HL-60/S4 (cell line): ENCODE data around the gene IL25.
"Not testable (repeated sequence)": the region's sequence is repeated elsewhere in the genome, so short reads cannot be mapped to it uniquely, and the experiment has no call there.

Experiments
- in situ Hi-C: fragments of 300-500 bp; cut with MboI; formaldehyde crosslinking; loops from 2 replicates; pipeline ENCODE4 v1.14.3; 2022; ENCODE audit warnings: low sequenced_read_pairs

Gene IL25

DNA sequence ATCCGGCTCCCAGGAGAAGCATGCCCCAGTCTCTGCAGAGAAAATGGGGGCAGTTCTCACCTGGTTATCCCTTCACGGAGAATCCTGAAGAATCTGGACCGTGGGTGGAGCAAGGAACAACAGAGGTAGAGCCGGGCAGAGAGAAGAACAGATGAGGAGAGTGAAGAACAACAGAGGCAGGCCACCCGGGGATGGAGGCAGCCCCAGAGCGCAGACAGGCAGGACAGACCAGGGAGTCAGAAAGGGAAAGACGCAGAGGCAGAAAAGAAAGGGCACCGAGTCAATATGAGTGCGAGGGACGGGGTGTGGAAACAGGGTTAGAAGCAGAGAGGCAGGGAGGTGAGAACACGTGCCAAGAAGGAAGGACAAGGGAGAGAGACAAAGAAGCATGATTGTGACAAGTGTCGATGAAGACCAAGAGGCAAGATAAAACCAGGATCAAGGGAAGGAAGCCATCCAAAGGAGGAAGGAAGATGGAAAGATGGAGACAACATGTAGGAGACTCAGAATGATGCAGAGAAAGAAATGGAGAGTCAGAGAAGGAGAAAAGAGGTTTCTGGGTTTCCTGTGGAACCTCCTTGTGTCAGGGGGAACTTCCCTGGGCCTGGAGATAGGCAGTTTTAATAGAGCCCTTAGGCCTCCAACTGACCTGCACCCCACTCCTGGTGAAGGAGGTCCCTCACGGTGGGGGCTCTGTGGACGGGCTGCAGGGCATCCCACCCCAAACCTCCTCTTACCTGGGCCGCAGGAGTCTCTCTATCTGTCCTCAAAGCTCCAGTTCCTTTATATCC lies 35.1 kb downstream of the IL25 start, which contains the start of gene MYH6:
TSS of gene MYH6 (minus strand) at position 758 of the 791 bp plus-strand sequence. CDS start 1,050 bp downstream, outside the sequence.
- in situ Hi-C loops, result no loop called here

DNA sequence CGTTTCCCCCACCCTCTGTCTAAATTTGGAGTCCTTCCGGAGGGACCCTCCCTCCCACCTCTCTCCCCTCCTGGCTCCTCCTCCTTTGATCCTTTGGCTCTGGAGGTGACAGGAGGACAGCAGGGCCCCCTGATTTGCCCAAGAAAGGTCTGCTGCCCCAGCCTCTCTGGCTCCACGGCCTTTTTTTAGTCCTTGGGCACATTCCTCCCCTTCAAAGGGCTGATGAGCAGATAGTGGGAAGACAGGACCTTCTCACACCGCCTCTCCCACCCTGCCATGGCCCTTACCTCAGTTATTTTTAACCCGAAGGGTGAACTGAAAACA lies 35.7 kb downstream of the IL25 start:
- in situ Hi-C loops, result no loop called here

DNA sequence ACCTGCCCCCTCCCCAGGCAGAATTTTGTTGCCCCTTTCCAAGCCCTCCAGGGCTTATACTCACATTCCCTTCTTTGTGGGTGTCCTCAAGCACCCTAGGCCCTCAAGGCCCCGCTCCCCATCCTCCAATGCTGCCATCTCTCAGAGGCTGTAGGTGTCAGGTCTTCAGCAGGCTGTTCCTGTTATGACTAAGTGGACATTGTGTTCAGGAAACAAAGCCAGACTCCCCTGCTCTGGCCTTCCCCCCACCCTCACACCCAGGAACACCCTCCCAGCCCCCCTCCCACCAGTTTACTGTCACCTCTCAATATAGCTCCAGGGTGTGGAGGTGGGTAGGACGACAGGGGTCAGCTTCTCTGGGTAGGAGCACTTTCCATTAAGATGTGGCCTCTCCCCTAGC lies 36.9 kb downstream of the IL25 start:
- in situ Hi-C loops, result no loop called here

DNA sequence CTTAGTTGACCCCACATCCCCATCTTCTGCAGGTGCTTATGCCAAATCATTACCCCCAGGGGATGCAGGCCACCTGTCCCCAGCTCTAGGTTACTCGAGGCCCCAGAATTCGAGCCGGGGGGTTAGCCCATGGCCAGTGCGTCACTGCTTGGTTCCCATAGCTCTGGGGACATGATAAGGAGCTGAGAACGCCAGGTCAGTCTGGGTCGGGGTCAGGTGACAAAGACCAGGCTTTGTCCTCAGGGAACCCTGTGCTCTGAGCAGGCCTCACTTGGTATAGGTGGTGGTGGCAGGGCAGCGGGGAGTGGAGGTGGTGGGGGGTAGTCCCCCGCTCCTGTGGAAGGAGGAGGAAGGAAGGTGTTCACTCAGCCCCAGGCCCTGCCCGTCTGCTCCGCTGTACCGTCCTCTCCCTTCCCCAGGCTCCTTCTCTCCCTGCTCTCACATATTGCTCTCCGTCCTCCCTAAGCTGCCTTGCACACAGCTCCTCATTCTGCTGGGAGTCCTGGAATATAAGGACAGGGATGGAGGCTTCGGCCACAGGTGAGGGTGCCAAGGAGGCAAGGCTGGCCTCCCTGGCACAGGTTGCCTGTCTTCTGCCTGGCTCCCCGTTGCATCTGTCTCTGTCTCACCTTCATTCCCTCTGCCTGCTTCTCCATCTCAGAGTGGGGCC lies 37.5 kb downstream of the IL25 start:
- in situ Hi-C loops, result no loop called here

DNA sequence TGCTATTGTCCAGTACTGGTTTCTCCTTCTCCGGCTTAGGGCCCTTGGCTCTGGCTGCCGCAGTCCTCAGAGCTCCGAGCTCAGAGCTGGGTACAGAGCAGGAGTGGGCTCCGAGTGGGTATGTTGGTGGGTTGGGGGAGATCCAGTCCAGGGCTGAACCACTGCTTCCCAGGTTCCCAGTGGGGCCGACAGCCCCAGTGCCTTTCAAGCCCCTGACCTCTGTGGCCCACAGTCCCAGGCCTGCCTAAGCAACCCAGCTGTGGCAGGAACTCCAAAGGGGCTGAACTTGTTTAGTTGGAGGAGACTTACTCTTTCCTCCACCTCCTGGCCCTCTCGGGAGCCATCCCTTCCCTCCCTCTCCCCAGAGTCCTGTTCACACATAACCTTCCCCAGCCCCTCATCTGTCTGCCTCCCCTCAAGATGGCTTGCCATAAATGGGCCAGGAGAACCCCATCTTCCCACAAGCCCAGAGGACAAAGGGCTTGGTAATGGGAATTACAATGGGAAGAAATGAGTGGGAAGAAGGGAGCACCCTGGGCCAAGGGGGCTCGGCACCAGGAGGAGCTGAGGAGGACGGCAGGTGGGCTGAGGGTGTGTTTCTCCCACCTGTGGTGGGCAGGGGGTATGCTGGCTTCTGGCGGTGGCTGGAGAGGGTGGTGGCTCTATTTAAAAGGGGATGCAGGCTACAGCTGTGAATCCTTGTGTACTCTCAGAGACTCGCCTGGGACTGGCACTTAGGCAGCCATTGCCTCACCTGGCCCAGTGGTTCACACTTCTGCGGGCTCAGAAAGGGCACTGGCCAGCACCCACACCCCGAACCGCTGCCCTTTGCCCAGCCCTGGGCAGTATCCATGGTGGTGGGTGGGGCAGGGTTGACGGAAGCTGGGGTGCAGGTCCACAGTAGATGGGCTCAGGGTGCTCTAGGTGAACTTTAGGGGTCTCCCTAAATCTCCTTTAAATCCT lies 39.2 kb downstream of the IL25 start:
- in situ Hi-C loops, result no loop called here

DNA sequence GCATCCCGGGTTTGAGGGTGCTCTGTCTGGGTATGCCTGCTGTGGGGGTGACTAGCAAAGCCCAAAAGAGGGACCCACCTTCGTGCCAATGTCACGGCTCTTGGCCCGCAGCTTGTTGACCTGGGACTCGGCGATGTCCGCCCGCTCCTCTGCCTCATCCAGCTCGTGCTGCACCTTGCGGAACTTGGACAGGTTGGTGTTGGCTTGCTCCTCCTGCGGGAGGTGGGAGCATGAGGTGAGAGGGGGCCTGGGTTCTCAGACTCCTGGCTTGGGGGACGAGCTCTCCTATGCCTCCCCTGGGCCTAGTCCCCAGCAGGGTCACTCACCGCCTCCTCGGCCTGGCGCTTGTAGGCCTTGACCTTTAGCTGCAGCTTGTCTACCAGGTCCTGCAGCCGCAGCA lies 41.1 kb downstream of the IL25 start:
- in situ Hi-C loops, result no loop called here

DNA sequence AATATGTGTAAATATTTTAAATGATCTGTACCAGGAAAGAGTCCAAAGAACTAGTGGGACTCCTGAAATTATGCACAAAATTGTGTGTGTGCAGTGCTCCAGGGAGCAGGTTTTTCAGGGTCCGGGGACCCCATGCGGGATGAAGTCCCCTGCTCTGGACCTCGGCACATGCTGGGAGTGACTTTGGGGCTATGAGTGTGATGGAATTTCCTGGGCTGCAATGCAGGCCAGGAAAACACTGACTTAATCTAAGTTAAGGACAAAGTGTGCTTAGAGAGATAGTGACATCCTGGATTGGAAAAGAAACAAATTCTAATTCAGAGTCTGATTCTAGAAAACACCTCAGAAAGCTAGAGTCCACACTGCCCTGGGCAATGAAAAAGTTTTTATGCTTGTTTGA lies 41.6 kb downstream of the IL25 start:
- in situ Hi-C loops, result no loop called here

DNA sequence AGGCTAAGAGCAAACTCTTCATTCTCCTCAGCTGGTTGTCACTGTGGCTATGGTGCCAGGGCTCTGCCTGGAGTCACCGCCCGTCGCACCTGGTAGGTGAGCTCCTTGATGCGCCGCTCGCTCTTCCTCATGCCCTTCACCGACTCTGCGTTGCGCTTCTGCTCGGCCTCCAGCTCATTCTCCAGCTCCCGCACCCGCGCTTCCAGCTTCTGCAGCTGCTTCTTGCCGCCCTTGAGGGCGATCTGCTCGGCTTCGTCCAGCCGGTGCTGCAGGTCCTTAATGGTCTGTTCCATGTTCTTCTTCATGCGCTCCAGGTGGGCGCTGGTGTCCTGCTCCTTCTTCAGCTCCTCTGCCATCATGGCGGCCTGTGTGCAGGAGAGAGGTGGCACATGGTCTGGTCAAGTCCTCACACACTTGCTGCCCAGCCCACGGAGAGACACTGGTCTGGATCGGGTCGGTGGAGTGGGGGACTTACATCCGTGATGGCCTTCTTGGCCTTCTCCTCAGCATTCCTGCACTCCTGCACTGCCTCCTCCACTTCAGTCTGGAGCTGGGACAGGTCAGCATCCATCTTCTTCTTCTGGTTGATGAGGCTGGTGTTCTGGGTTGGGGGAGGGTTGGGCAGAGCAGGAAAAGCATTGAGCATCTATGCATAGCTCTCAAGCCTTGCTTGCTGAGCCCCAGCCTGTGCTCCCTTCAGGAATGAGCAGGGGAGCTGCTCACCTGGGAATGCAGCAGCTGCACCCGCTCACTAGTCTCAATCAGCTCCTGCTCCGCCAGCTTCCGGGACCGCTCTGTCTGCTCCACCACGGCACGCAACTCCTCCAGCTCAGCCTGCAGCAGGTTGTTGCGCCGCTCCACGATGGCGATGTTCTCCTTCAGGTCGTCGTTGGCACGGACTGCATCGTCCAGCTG lies 42.6 kb downstream of the IL25 start:
- in situ Hi-C loops, result no loop called here

DNA sequence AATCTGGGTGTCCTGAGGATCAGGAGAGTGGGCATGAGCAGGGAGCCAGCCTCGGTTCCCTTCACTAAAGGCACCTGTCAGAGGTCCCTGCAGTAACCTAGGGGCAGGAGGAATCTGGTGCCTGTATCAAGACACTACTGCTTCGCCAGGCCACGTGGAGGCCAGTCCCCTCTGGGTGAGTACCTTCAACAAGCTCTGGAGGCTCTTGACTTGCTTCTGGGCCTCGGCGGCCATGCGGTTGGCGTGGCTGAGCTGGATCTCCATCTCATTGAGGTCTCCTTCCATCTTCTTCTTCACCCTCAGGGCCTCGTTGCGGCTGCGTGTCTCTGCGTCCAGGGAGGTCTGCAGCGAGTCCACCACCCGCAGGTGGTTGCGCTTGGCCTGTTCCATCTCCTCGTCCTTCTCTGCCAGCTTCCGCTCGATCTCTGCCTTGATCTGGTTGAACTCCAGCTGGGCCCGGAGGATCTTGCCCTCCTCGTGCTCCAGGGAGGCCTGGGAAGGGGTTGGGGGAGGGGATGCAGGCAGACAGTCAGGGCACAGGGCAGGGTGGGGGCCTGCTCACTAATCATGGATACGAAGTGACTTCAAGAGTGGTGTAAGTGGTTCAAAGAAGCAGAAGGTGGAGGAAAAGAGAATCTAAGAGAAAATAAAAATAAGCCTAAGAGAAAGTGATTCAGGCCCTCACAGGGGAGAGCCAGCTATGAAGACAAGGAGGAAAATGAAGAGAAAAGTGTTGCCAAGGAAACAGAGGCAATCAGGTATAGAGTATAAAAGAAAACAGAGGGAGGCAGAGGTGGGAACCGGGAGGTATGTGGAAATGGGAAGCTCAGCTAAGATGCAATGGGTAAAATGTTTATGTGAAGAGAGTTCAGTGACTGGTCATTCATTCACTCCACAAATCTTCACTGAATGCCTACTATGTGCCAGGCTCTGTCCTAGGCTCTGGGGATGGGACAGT lies 43.5 kb downstream of the IL25 start:
- in situ Hi-C loops, result no loop called here

DNA sequence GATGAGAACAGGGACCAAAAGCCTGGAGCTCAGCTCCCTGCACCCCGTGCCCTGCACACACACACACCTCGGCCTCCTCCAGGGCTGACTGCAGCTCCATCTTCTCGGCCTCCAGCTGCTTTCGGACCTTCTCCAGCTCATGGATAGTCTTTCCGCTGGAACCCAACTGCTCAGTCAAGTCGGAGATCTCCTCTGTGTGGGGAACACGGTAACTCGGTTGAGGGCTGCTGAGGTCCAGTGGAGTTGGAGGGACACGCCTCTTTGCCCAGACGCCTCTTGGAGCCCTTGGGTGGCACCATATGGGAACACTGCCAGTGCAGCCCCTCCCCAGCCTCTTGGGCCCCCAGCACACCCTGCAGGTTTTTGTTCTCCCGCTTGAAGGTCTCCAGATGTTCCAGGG lies 44.2 kb downstream of the IL25 start:
- in situ Hi-C loops, result no loop called here

DNA sequence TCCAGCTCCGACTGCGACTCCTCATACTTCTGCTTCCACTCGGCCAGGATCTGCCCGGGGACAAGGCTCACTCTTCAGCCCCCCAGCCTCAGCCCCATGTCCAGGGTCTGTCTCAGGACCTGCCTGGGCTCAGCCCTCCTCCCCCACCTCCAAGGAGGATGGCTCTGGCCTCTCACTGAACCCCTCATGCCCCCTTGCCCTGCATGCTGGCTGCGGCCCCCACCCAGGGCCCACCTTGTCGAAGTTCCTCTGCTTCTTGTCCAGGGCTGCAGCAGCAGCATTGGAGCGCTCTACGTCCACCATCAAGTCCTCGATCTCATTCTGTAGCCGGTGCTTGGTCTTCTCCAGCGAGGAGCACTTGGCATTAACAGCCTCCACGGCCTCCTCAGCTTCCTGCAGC lies 44.7 kb downstream of the IL25 start:
- in situ Hi-C loops, result not testable (repeated sequence)

DNA sequence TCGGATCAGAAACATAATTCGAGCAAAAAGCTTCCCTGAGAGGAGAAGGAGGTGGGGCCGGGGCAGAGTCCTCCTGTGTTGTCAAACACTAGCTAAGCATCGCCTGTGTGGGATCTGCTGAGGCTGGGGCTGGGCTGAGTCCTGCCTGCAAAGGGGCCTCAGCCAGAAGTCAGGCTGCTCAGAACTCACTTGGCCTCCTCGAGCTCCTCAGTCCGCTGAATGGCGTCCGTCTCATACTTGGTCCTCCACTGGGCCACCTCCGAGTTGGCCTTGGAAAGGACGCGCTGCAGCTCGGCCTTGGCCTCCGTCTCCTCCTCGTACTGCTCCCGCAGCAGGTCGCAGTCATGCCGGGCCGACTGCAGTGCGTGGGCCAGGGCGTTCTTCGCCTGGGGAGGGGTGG lies 45.4 kb downstream of the IL25 start:
- in situ Hi-C loops, result no loop called here

DNA sequence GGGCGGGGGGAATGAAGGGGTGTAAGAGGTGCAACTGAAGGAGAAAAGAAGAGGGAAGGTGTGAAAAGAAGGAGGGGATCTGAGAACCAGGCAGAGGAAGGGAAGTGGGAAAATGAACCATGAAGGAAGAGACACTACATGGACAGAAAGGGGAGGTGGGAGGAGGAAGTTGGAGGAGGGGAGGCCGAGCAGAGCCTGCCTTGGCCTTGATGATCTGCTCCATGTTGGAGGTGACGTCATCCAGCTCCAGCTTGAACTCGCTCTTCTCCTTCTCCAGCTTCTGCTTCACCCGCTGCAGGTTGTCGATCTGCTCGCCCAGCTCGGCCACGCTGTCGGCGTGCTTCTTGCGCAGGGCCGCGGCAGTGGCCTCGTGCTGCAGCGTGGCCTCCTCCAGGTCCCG lies 47.0 kb downstream of the IL25 start:
- in situ Hi-C loops, result not testable (repeated sequence)

DNA sequence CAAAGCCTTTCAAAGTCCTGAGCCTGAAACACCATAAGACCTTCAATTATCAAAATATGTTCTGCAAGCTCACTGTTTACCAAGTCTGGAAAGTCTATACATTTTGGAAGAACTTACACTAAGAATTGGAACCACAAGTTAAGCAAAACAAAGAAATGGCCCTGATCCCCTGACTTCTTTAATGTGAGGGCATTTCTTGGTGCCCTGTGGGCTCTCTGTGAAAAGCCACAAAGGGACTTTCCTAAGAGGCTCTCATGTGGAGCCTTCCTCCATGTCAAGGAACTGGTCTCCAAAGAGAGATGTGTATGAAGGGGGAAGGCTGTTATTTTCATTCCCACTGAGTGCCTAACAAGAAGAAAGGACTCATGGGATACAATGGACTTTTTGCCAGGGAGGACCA lies 49.0 kb downstream of the IL25 start:
- in situ Hi-C loops, result no loop called here

DNA sequence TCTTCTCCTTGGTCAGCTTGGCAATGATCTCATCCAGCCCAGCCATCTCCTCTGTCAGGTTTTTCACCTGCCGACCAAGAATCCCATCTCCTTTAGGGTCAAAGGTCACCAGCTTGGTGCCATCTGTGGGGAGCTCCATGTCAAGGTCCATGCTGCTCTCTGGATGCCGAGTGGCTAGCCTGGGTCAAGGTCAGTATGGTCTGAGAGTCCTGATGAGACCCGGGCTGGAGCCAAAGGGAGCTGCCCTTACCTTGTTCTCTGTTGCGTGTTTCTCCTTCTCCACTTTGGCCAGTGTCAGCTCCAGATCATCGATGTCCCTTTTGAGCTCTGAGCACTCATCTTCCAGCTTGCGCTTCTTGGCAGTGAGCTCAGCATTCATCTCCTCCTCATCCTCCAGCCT lies 51.0 kb downstream of the IL25 start:
- in situ Hi-C loops, result no loop called here

DNA sequence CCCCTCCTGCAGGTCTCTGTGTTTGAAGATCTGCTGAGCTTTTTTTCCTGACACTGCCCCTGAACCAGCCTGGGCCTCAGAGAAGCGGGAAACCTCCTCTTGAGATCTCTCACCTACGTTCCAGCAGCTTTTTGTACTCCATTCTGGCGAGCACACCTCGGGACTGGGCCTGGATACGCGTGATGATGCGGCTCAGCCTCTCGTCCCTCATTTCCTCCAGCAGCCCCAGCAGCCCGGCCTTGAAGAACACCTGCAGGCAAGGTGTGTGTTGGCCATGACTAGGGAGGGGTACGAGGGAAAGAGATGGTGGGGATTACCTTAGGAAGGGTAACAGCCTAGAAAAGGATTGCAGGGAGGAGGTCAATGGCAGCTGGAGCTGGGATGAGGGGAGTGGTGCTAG lies 52.6 kb downstream of the IL25 start:
- in situ Hi-C loops, result no loop called here

DNA sequence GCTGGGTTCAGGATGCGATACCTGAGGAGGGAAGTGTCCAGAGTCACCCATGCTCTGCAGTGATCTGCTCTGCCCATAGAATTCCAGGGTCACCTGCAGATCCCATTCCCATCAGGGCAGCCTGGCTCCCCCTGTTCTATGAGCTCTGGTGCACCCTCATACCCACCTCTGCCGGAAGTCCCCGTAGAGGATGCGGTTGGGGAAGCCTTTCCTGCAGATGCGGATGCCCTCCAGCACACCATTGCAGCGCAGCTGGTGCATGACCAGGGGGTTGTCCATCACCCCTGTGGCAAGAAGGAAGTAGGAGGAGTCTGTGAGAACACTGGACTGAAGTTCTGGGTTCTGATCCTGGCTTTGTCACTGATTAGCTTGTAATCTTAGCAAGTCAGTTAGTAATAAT lies 53.2 kb downstream of the IL25 start:
- in situ Hi-C loops, result not testable (repeated sequence)
